ENCODE measurements around the gene ASB16.
A peak's percentile ranks its signal among the peaks of the same experiment; 100 is the strongest.

- TF ChIP-seq CTCF (IDR thresholded peaks at IDR 0.05; ENCODE audit: low read length) (peak; percentile 36), EZH2 (optimal IDR thresholded peaks at IDR 0.05; ENCODE audit: low read depth, low read length) (no peak), EZH2phosphoT487 (IDR thresholded peaks at IDR 0.05; ENCODE audit: low read length) (no peak)
These were observed 27.6 kb downstream of the ASB16 start for GRCh38 chr17:44197980-44198720.
